Measurements from ENCODE around the gene EXT2. TPM values are rescaled to one million over a fixed set of nuclear protein-coding genes. Genes with fewer than 3 reads are reported as not detected.

EXT2 gene
- total and polyA plus RNA-seq, 2 experiments from 2014 or later, result 15.9 to 48.6 TPM

DNA sequence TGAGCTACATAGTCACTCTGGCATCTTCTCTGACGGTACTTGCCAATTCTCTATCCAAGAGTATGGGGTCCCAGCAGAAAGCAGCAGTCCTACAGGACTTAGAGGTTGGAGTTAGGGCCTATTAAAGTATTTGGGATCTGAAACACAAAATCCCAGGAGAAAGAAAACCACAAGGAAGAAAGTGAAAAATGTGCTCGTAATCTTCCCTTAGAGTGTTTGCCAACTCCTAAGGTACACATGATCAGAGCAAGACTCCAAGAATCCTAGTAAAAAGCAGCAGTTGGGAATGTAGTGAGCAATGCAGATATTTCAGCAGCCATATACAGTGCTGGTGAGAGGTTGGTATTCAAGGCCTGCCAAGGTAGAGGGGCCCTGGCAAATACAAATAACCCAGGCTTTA, 71.6 kb downstream of the EXT2 start:
- peaks cover 20% of the 10 kb centered on the region for H3K4me1 Mint-ChIP-seq
- Histone ChIP-seq H3K27ac (ENCODE audit: low read depth) (no peak overlapping the region), H2AFZ (no peak overlapping the region)

More for the DNA sequence above, 71.6 kb downstream of the EXT2 start:
- Mint-ChIP-seq H3K4me3 (no peak overlapping the region), H3K9me3 (no peaks in the 10 kb centered on the region), H3K27me3 (ENCODE audit: insufficient read depth, low read depth, poor library complexity) (peaks cover 2% of the 10 kb centered on the region), H3K36me3 (ENCODE audit: low read depth) (no peaks in the 10 kb centered on the region), H3K27ac (no peak overlapping the region)
- TF ChIP-seq ZNF114 (CRISPR knock-in tag; IDR thresholded peaks at IDR 0.05) (no peak), JUNB (IDR thresholded peaks at IDR 0.05; ENCODE audit: unreplicated experiment) (no peak), ETS1 (IDR thresholded peaks at IDR 0.05) (no peak), STAT1 (IDR thresholded peaks at IDR 0.05; ENCODE audit: unreplicated experiment) (no peak), EZH2phosphoT487 (IDR thresholded peaks at IDR 0.05; ENCODE audit: unreplicated experiment) (no peak), POLR2AphosphoS5 (IDR thresholded peaks at IDR 0.05; ENCODE audit: low read depth) (no peak), NANOG (IDR thresholded peaks at IDR 0.05; ENCODE audit: borderline replicate concordance) (no peak), ZNF462 (CRISPR knock-in tag; IDR thresholded peaks at IDR 0.05) (no peak), ZNF331 (CRISPR knock-in tag; IDR thresholded peaks at IDR 0.05; ENCODE audit: low read depth) (no peak), EZH2 (IDR thresholded peaks at IDR 0.05; ENCODE audit: low read depth, unreplicated experiment) (no peak), REST (IDR thresholded peaks at IDR 0.05; ENCODE audit: unreplicated experiment) (no peak), CREB1 (CRISPR knock-in tag; IDR thresholded peaks at IDR 0.05; ENCODE audit: low read depth) (no peak)
- TF ChIP-seq, protein P1, sequence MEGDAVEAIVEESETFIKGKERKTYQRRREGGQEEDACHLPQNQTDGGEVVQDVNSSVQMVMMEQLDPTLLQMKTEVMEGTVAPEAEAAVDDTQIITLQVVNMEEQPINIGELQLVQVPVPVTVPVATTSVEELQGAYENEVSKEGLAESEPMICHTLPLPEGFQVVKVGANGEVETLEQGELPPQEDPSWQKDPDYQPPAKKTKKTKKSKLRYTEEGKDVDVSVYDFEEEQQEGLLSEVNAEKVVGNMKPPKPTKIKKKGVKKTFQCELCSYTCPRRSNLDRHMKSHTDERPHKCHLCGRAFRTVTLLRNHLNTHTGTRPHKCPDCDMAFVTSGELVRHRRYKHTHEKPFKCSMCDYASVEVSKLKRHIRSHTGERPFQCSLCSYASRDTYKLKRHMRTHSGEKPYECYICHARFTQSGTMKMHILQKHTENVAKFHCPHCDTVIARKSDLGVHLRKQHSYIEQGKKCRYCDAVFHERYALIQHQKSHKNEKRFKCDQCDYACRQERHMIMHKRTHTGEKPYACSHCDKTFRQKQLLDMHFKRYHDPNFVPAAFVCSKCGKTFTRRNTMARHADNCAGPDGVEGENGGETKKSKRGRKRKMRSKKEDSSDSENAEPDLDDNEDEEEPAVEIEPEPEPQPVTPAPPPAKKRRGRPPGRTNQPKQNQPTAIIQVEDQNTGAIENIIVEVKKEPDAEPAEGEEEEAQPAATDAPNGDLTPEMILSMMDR (conservative IDR thresholded peaks at IDR 0.05; ENCODE audit: low read depth in 2 of 2), result no peak
- Histone ChIP-seq H3K27me3 (ENCODE audit: insufficient read depth) (no peaks in the 10 kb centered on the region), H3K4me1 (ENCODE audit: insufficient read depth) (peaks cover 14% of the 10 kb centered on the region), H3K79me2 (replicated peaks; ENCODE audit: insufficient read depth) (no peaks in the 10 kb centered on the region), H3K36me3 (ENCODE audit: insufficient read depth) (no peaks in the 10 kb centered on the region), H3K4me2 (no peak overlapping the region), H4K20me1 (replicated peaks; ENCODE audit: insufficient read depth) (no peaks in the 10 kb centered on the region), H3F3A (replicated peaks; ENCODE audit: low read depth) (no peaks in the 10 kb centered on the region), H3K4me3 (no peak overlapping the region), H3K9me2 (ENCODE audit: insufficient read depth) (no peaks in the 10 kb centered on the region)
- ATAC-seq (no peak), DNase-seq (ENCODE audit: low spot score) (no peak)
